HG03460 (cell line): ENCODE measurements around the gene CD68.
"Not testable (repeated sequence)": the region's sequence is repeated elsewhere in the genome, so short reads cannot be mapped to it uniquely, and the experiment has no call there.

Source experiments
- ATAC-seq: cut with Tn5 transposase; IDR thresholded peaks from one replicate; pipeline ENCODE4 v1.9.1; 2021; ENCODE audit not compliant: unreplicated experiment

The CD68 gene

GRCh38 chr17:7613769-7614424 lies 34.5 kb downstream of the CD68 start:
- no peak for ATAC-seq

- ATAC-seq, result peak; percentile 85
These were observed 35.2 kb downstream of the CD68 start, which contains the start of gene FXR2 for GRCh38 chr17:7614425-7615264. Gene FXR2, minus strand, starts transcription at chr17:7614897. Its CDS starts 365 bp downstream, at chr17:7614532.

- no peak for ATAC-seq
These were observed 35.9 kb downstream of the CD68 start for GRCh38 chr17:7615265-7615747.

- ATAC-seq, result no peak
These were observed 39.2 kb downstream of the CD68 start for GRCh38 chr17:7618608-7619007.

GRCh38 chr17:7620835-7621234 lies 41.4 kb downstream of the CD68 start:
- no peak for ATAC-seq

GRCh38 chr17:7623661-7624060 lies 44.2 kb downstream of the CD68 start:
- no peak for ATAC-seq

- ATAC-seq, result not testable (repeated sequence)
These were observed 46.3 kb downstream of the CD68 start for GRCh38 chr17:7625749-7626148.

- ATAC-seq, result no peak
These were observed 46.9 kb downstream of the CD68 start for GRCh38 chr17:7626307-7626706.

GRCh38 chr17:7626956-7627249 lies 47.5 kb downstream of the CD68 start:
- ATAC-seq, result no peak

GRCh38 chr17:7627250-7628121 lies 48.0 kb downstream of the CD68 start, which contains the start of gene SAT2:
Gene SAT2, minus strand, starts transcription at chr17:7627821. Its CDS starts 186 bp downstream, at chr17:7627635.
- peak; percentile 77 for ATAC-seq

GRCh38 chr17:7629939-7630571 lies 50.6 kb downstream of the CD68 start, which contains the start of gene SHBG:
Gene SHBG, plus strand, starts transcription at chr17:7630135. Its CDS starts 38 bp downstream, at chr17:7630173.
- ATAC-seq, result no peak
